Fibroblast of pulmonary artery (primary cell): ENCODE measurements around the gene IFNK.
A peak's percentile ranks its signal among the peaks of the same experiment; 100 is the strongest.

Experiments
- DNase-seq: peaks from one replicate; pipeline ENCODE4 v3.0.0-alpha.2; 2010; ENCODE audit warnings: low read depth
- H3K4me3 ChIP-seq: replicated peaks from 2 replicates; pipeline ENCODE4 v1.5.1; 2011; ENCODE audit warnings: low read depth, mild to moderate bottlenecking, control low read depth, low read length, moderate library complexity
- CTCF ChIP-seq: IDR thresholded peaks from 2 replicates; pipeline ENCODE4 v1.5.1; 2011; ENCODE audit warnings: mild to moderate bottlenecking, control low read depth, low read length, inconsistent platforms; ENCODE audit errors: missing control alignments

The IFNK gene

DNA sequence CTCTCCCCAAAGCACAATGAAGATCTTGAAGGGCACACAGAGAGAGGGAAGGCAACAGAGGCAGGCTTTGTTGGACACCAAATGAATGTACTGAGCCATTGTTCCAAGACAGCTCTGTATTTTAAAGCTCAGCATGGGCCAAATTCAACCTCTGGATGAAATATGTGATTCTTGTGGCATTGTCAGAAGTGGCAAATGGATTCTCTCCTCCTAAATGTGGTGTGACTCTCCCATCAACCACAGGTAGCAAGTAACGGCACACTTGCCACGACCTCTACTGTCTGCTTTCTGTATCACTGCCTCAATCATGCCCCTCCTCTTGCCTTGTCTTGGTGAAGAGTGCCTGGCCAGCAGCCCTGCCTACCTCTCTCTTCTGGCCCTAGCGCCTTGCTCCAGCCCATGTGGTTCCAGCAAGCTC lies 11.6 kb downstream of the IFNK start:
- no peak for DNase-seq
- no peak overlapping the region for H3K4me3 ChIP-seq
- TF ChIP-seq CTCF, result peak; percentile 1

- DNase-seq, result no peak
- no peak for TF ChIP-seq CTCF
- H3K4me3 ChIP-seq, result no peak overlapping the region
These were observed 12.1 kb downstream of the IFNK start for GRCh38 chr9:27536168-27536567.

GRCh38 chr9:27537027-27537435 lies 12.9 kb downstream of the IFNK start:
- no peak for TF ChIP-seq CTCF
- no peak for DNase-seq
- H3K4me3 ChIP-seq, result no peak overlapping the region

DNA sequence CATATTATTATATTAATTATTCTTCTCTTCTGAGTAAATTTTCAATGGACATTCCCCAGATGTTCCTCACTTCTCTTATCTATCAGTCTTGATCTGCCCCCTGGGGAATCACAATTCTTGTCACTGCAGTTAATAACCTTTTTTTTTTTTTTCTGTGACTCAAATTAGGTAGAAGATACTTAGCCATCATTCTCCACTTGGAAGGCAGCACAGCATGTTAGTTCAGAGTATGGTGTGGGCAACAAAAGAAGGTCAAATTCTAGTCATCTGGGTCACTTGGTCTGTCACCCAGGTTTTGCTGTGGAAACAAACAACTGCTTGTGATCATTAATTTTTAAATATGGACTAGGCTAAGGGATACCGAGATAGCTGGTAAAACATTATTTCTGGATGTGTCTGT lies 13.7 kb downstream of the IFNK start:
- no peak for DNase-seq
- H3K4me3 ChIP-seq, result no peak overlapping the region
- TF ChIP-seq CTCF, result no peak

DNA sequence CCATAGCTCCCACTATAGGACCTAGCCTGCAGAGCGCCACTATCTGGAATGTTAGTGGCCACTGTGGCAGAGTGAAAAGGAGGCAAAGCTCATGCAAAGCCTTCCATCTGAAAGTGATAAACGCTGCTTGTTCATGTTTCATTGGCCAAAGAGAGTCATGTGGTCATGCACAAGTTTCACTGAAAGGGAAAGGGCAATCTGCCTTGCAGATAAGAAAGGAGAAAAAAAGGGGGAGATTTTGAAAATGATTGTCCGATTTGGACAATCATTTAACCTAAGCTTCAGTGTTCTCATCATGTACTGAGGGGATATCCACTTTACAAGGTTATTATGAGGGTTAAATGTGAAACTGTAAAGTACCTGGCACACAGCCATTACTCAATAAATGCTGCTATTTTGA lies 14.6 kb downstream of the IFNK start:
- no peak overlapping the region for H3K4me3 ChIP-seq
- TF ChIP-seq CTCF, result no peak
- no peak for DNase-seq

- peak; percentile 86 for DNase-seq
- peak overlapping the region; percentile 10 for H3K4me3 ChIP-seq
- TF ChIP-seq CTCF, result no peak
These were observed 15.7 kb downstream of the IFNK start for GRCh38 chr9:27539479-27540441.

DNA sequence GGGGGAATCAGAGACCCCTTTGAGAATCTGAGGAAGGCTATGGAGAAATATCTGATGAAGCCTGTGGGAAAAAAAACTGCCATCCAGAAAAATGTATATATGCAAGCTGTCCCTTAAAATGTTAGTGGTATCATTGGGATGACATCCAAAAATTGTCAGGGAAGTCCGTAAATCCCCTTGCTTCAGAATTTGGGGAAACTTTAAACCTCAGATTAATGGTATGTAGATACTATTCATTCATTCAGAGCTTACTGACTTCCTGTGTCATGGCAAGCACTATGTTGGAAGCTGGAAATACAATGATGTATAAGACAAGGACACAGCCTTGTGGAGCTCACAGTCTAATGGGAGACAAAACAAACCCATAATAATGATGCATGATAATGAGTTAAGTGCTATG lies 16.4 kb downstream of the IFNK start:
- TF ChIP-seq CTCF, result no peak
- peak; percentile 48 for DNase-seq
- no peak overlapping the region for H3K4me3 ChIP-seq
